Smooth muscle cell (in vitro differentiated cells): ENCODE results near the gene GMNN. TPM values are rescaled to one million over a fixed set of nuclear protein-coding genes. Genes with fewer than 3 reads are reported as not detected.
"Not testable (repeated sequence)": the region's sequence is repeated elsewhere in the genome, so short reads cannot be mapped to it uniquely, and the experiment has no call there.

Source experiments
- DNase-seq: peaks from one replicate; lab custom pipeline; 2025; ENCODE audit not compliant: unreplicated experiment; lab: John Stamatoyannopoulos, UW
- H2AFZ ChIP-seq: fragments of 200-600 bp; sonication (generic); 2 replicates; pipeline ENCODE4 v1.6.0; 2016; ENCODE audit warnings: antibody characterized with exemption, low read depth, mild to moderate bottlenecking
- H3F3A ChIP-seq: fragments of 200-600 bp; sonication (generic); 2 replicates; pipeline ENCODE4 v1.6.0; 2017; ENCODE audit warnings: antibody characterized with exemption, low read depth
- H3K27ac ChIP-seq: fragments of 200-600 bp; sonication (generic); 2 replicates; pipeline ENCODE4 v1.5.1; 2016; ENCODE audit warnings: low read depth, mild to moderate bottlenecking
- H3K27me3 ChIP-seq: fragments of 200-600 bp; sonication (generic); 2 replicates; pipeline ENCODE4 v1.6.1; 2016; ENCODE audit warnings: low read depth, mild to moderate bottlenecking
- H3K36me3 ChIP-seq: fragments of 200-600 bp; sonication (generic); 2 replicates; pipeline ENCODE4 v1.5.1; 2016; ENCODE audit warnings: low read depth
- H3K4me1 ChIP-seq: fragments of 200-600 bp; sonication (generic); 2 replicates; pipeline ENCODE4 v1.5.1; 2016; ENCODE audit warnings: low read depth
- H3K4me2 ChIP-seq: fragments of 200-600 bp; sonication (generic); 2 replicates; pipeline ENCODE4 v1.6.0; 2016; ENCODE audit warnings: mild to moderate bottlenecking
- H3K4me3 ChIP-seq: fragments of 200-600 bp; sonication (generic); 2 replicates; pipeline ENCODE4 v1.5.1; 2016; ENCODE audit warnings: mild to moderate bottlenecking
- H3K79me2 ChIP-seq: fragments of 200-600 bp; sonication (generic); 2 replicates; pipeline ENCODE4 v1.6.0; 2016; ENCODE audit warnings: low read depth, mild to moderate bottlenecking
- H3K9ac ChIP-seq: fragments of 200-600 bp; sonication (generic); 2 replicates; pipeline ENCODE4 v1.6.0; 2016; ENCODE audit warnings: low read depth
- H3K9me3 ChIP-seq: fragments of 200-600 bp; sonication (generic); replicated peaks from 2 replicates; pipeline ENCODE4 v1.5.1; 2016; ENCODE audit warnings: low read depth
- H4K20me1 ChIP-seq: fragments of 200-600 bp; sonication (generic); 2 replicates; pipeline ENCODE4 v1.6.0; 2016; ENCODE audit warnings: low read depth
- WGBS: methylation state at CpG from one replicate; pipeline ENCODE4 v1.1.7; 2016; ENCODE audit warnings: low lambda C conversion rate; 5-methylcytosine and 5-hydroxymethylcytosine counted together
- polyA plus RNA-seq: library from polyadenylated mRNA; unstranded; fragments of >200 nt; fragmentation: Nextera tagmentation; extraction: Ambion mirVana; gene quantifications from 2 replicates; pipeline ENCODE4 v1.2.1, GENCODE V29; 2016
- total RNA-seq: library from RNA; depleted of rRNA; stranded (reverse); fragments of >200 nt; gene quantifications from 2 replicates; pipeline ENCODE4 v1.2.3, GENCODE V29; 2014
- TF ChIP-seq, protein P1 (sequence below): fragments of 200-600 bp; sonication (generic); IDR thresholded peaks from 2 replicates; pipeline ENCODE4 v1.5.1; 2017; ENCODE audit warnings: borderline replicate concordance, mild to moderate bottlenecking, antibody characterized with exemption; ENCODE audit not compliant: insufficient read depth, poor library complexity, severe bottlenecking

GMNN gene
- total and polyA plus RNA-seq, 2 experiments from 2014 or later, result 31.8 to 46.4 TPM

DNA sequence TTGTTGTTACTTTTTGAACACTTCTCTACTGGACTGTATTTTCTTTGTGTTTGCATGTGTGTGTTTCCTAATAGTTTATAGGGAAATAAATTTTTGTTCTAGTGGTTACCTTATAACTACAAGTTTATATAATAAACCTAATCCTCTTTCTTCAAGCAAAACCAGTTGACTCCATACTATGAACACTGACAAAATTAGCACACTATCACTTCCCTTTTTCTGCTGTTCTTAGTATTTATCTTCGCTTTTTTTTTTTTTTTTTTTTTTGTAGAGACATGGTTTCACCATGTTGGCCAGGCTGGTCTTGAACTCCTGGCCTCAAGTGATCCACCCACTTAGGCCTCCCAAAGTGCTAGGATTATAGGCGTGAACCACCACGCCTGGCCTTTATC is 30.8 kb upstream of the GMNN start:
- Histone ChIP-seq H3K4me2 (peak overlapping the region; percentile 60), H3K27ac (peak overlapping the region; percentile 98), H4K20me1 (no peaks in the 10 kb centered on the region), H3K4me1 (no peaks in the 10 kb centered on the region), H3F3A (peaks cover 10% of the 10 kb centered on the region), H3K36me3 (no peaks in the 10 kb centered on the region), H3K9ac (peak overlapping the region; percentile 87), H3K4me3 (no peak overlapping the region), H2AFZ (no peak overlapping the region), H3K79me2 (no peaks in the 10 kb centered on the region), H3K27me3 (no peaks in the 10 kb centered on the region), H3K9me3 (no peaks in the 10 kb centered on the region)
- TF ChIP-seq, protein P1, sequence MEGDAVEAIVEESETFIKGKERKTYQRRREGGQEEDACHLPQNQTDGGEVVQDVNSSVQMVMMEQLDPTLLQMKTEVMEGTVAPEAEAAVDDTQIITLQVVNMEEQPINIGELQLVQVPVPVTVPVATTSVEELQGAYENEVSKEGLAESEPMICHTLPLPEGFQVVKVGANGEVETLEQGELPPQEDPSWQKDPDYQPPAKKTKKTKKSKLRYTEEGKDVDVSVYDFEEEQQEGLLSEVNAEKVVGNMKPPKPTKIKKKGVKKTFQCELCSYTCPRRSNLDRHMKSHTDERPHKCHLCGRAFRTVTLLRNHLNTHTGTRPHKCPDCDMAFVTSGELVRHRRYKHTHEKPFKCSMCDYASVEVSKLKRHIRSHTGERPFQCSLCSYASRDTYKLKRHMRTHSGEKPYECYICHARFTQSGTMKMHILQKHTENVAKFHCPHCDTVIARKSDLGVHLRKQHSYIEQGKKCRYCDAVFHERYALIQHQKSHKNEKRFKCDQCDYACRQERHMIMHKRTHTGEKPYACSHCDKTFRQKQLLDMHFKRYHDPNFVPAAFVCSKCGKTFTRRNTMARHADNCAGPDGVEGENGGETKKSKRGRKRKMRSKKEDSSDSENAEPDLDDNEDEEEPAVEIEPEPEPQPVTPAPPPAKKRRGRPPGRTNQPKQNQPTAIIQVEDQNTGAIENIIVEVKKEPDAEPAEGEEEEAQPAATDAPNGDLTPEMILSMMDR, result no peak
- no peak for DNase-seq
- WGBS, result 92% methylated on average over 3 of the region's 3 CpGs

GRCh38 chr6:24744911-24745310 is 29.8 kb upstream of the GMNN start:
- Histone ChIP-seq H3K79me2 (no peaks in the 10 kb centered on the region), H4K20me1 (no peaks in the 10 kb centered on the region), H3K9ac (no peak overlapping the region), H3K27me3 (no peaks in the 10 kb centered on the region), H3K27ac (peak overlapping the region; percentile 98), H3K36me3 (no peaks in the 10 kb centered on the region), H3K4me2 (no peak overlapping the region), H3K4me1 (no peaks in the 10 kb centered on the region), H2AFZ (no peak overlapping the region), H3K4me3 (no peak overlapping the region), H3K9me3 (no peaks in the 10 kb centered on the region), H3F3A (peaks cover 10% of the 10 kb centered on the region)
- TF ChIP-seq, protein P1, result no peak
- DNase-seq, result no peak
- WGBS, result 92% methylated on average over 5 of the region's 5 CpGs

GRCh38 chr6:24749297-24749696 is 25.4 kb upstream of the GMNN start:
- WGBS, result 84% methylated on average over 3 of the region's 3 CpGs
- Histone ChIP-seq H3K79me2 (no peaks in the 10 kb centered on the region), H3K27ac (no peak overlapping the region), H3K36me3 (no peaks in the 10 kb centered on the region), H2AFZ (no peak overlapping the region), H3K9ac (no peak overlapping the region), H3K4me3 (no peak overlapping the region), H3K27me3 (no peaks in the 10 kb centered on the region), H4K20me1 (no peaks in the 10 kb centered on the region), H3K9me3 (no peaks in the 10 kb centered on the region), H3K4me2 (no peak overlapping the region), H3K4me1 (no peaks in the 10 kb centered on the region), H3F3A (no peaks in the 10 kb centered on the region)
- TF ChIP-seq, protein P1, result no peak
- no peak for DNase-seq

DNA sequence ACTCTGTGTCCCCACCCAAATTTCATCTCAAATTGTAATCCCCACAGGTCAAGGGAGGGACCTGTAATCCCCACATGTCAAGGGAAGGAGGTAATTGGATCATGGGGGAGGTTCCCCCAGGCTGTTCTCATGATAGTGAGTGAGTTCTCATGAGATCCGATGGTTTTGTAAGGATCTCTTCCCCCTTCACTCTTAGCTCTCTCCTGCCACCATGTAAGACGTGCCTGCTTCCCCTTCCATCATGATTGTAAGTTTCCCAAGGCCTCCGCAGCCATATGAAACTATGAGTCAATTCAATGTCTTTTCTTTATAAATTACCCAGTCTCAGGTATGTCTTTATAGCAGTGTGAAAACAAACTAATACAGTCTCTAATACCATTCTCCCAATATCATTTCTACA is 23.9 kb upstream of the GMNN start:
- WGBS, result 92% methylated on average over 3 of the region's 3 CpGs
- not testable (repeated sequence) for DNase-seq

More for the DNA sequence above, 23.9 kb upstream of the GMNN start:
- H3K4me2 ChIP-seq, H3F3A ChIP-seq, H3K79me2 ChIP-seq, H3K36me3 ChIP-seq, H3K27me3 ChIP-seq, H3K9me3 ChIP-seq, H3K4me1 ChIP-seq, H4K20me1 ChIP-seq, H2AFZ ChIP-seq, H3K9ac ChIP-seq, H3K4me3 ChIP-seq, H3K27ac ChIP-seq: not testable (repeated sequence)
